ENCODE results near the gene PNO1.

The PNO1 gene

GRCh38 chr2:68193144-68193543 is 35.5 kb downstream of the PNO1 start:
- H3K4me3 ChIP-seq (ENCODE audit: low read depth, low read length), result no peak overlapping the region

GRCh38 chr2:68193787-68194372 is 36.2 kb downstream of the PNO1 start:
- no peak overlapping the region for H3K4me3 ChIP-seq (ENCODE audit: low read depth, low read length)

GRCh38 chr2:68195096-68195495 is 37.4 kb downstream of the PNO1 start:
- H3K4me3 ChIP-seq (ENCODE audit: low read depth, low read length), result no peak overlapping the region

GRCh38 chr2:68196120-68196716 is 38.5 kb downstream of the PNO1 start:
- no peak overlapping the region for H3K4me3 ChIP-seq (ENCODE audit: low read depth, low read length)

- no peak overlapping the region for H3K4me3 ChIP-seq (ENCODE audit: low read depth, low read length)
These were observed 42.6 kb downstream of the PNO1 start for GRCh38 chr2:68200157-68200787.

- H3K4me3 ChIP-seq (ENCODE audit: low read depth, low read length), result no peak overlapping the region
These were observed 45.9 kb downstream of the PNO1 start for GRCh38 chr2:68203587-68203986.

GRCh38 chr2:68206793-68207192 is 49.1 kb downstream of the PNO1 start:
- H3K4me3 ChIP-seq (ENCODE audit: low read depth, low read length), result no peak overlapping the region

GRCh38 chr2:68214381-68214780 is 56.7 kb downstream of the PNO1 start:
- no peak overlapping the region for H3K4me3 ChIP-seq (ENCODE audit: low read depth, low read length)

GRCh38 chr2:68216454-68217310 is 59.0 kb downstream of the PNO1 start:
- H3K4me3 ChIP-seq (ENCODE audit: low read depth, low read length), result no peak overlapping the region

- no peak overlapping the region for H3K4me3 ChIP-seq (ENCODE audit: low read depth, low read length)
These were observed 60.0 kb downstream of the PNO1 start for GRCh38 chr2:68217729-68218128.

GRCh38 chr2:68218343-68218901 is 60.7 kb downstream of the PNO1 start:
- H3K4me3 ChIP-seq (ENCODE audit: low read depth, low read length), result no peak overlapping the region

GRCh38 chr2:68222287-68222686 is 64.6 kb downstream of the PNO1 start:
- H3K4me3 ChIP-seq (ENCODE audit: low read depth, low read length), result no peak overlapping the region

- H3K4me3 ChIP-seq (ENCODE audit: low read depth, low read length), result no peak overlapping the region
These were observed 65.7 kb downstream of the PNO1 start for GRCh38 chr2:68223419-68223818.

GRCh38 chr2:68225119-68225632 is 67.5 kb downstream of the PNO1 start:
- H3K4me3 ChIP-seq (ENCODE audit: low read depth, low read length), result no peak overlapping the region
